Neural cell (in vitro differentiated cells): ENCODE results near the gene PRPF40A. TPM values are rescaled to one million over a fixed set of nuclear protein-coding genes. Genes with fewer than 3 reads are reported as not detected.

Experiments
- H2AFZ ChIP-seq: fragments of 200-600, 300-800 bp; sonication (generic), shearing (Covaris generic); 2 replicates; pipeline ENCODE4 v1.6.0; 2014; ENCODE audit warnings: low read depth, mild to moderate bottlenecking, antibody characterized with exemption, low read length, moderate library complexity
- H3F3A ChIP-seq: fragments of 200-600 bp; shearing (Covaris generic); 2 replicates; pipeline ENCODE4 v1.6.1; 2016; ENCODE audit warnings: mild to moderate bottlenecking, moderate library complexity, mixed read lengths, antibody characterized with exemption, low read length; ENCODE audit not compliant: insufficient read depth, poor library complexity, severe bottlenecking
- H3K27ac ChIP-seq: fragments of 200-600, 300-800 bp; sonication (generic), shearing (Covaris generic); 2 replicates; pipeline ENCODE4 v1.5.1; 2014; ENCODE audit warnings: mild to moderate bottlenecking, low read length, moderate library complexity
- H3K27me3 ChIP-seq: fragments of 300-800, 200-600 bp; sonication (generic), shearing (Covaris generic); 2 replicates; pipeline ENCODE4 v1.6.0; 2014; ENCODE audit warnings: mild to moderate bottlenecking, low read depth, low read length, moderate library complexity; ENCODE audit not compliant: insufficient read depth
- H3K36me3 ChIP-seq: fragments of 300-800, 200-600 bp; sonication (generic), shearing (Covaris generic); 2 replicates; pipeline ENCODE4 v1.5.1; 2014; ENCODE audit warnings: mild to moderate bottlenecking, antibody characterized with exemption, low read length, moderate library complexity; ENCODE audit not compliant: insufficient read depth
- H3K4me2 ChIP-seq: fragments of 300-800, 200-600 bp; sonication (generic), shearing (Covaris generic); 2 replicates; pipeline ENCODE4 v1.6.0; 2014; ENCODE audit warnings: mild to moderate bottlenecking, low read length
- H3K4me3 ChIP-seq: fragments of 300-800, 200-600 bp; sonication (generic), shearing (Covaris generic); 2 replicates; pipeline ENCODE4 v1.5.1; 2014; ENCODE audit warnings: mild to moderate bottlenecking, low read length, moderate library complexity
- H3K79me2 ChIP-seq: fragments of 200-600 bp; shearing (Covaris generic); replicated peaks from 2 replicates; pipeline ENCODE4 v1.6.0; 2014; ENCODE audit warnings: mild to moderate bottlenecking, low read length, moderate library complexity; ENCODE audit not compliant: insufficient read depth
- H3K9ac ChIP-seq: fragments of 300-800, 200-600 bp; sonication (generic), shearing (Covaris generic); 2 replicates; pipeline ENCODE4 v1.6.1; 2016; ENCODE audit warnings: mild to moderate bottlenecking, low read length, mixed read lengths
- H3K9me2 ChIP-seq: fragments of 200-600 bp; shearing (Covaris generic); 2 replicates; pipeline ENCODE4 v1.6.1; 2016; ENCODE audit warnings: mild to moderate bottlenecking, low read length, mixed read lengths; ENCODE audit not compliant: insufficient read depth
- H3K9me3 ChIP-seq: fragments of 200-600, 300-800 bp; sonication (generic), shearing (Covaris generic); 2 replicates; pipeline ENCODE4 v1.6.1; 2016; ENCODE audit warnings: mild to moderate bottlenecking, mixed run types, low read length, moderate library complexity, mixed read lengths
- H4K20me1 ChIP-seq: fragments of 200-600 bp; shearing (Covaris generic); 2 replicates; pipeline ENCODE4 v1.6.1; 2016; ENCODE audit warnings: mild to moderate bottlenecking, mixed run types; ENCODE audit not compliant: insufficient read depth
- EP300 ChIP-seq: fragments of 450-650 bp; conservative IDR thresholded peaks from 2 replicates; pipeline ENCODE4 v1.6.1; 2014; ENCODE audit warnings: antibody characterized with exemption, mild to moderate bottlenecking, moderate library complexity; ENCODE audit not compliant: poor library complexity, severe bottlenecking
- EZH2 ChIP-seq: fragments of 200-600, 300-800 bp; shearing (Covaris generic), sonication (generic); IDR thresholded peaks from 2 replicates; pipeline ENCODE4 v1.6.1; 2014; ENCODE audit warnings: antibody characterized with exemption, low read length, borderline replicate concordance, mild to moderate bottlenecking; ENCODE audit not compliant: insufficient read depth, poor library complexity, severe bottlenecking
- MXI1 ChIP-seq: fragments of 450-650 bp; conservative IDR thresholded peaks from 2 replicates; pipeline ENCODE4 v1.6.1; 2014; ENCODE audit warnings: antibody characterized with exemption, mild to moderate bottlenecking; ENCODE audit not compliant: poor library complexity, severe bottlenecking
- POLR2AphosphoS5 ChIP-seq: IDR thresholded peaks from 2 replicates; pipeline ENCODE4 v1.6.1; 2012
- RAD21 ChIP-seq: fragments of 450-650 bp; conservative IDR thresholded peaks from 2 replicates; pipeline ENCODE4 v1.6.1; 2014; ENCODE audit warnings: antibody characterized with exemption, mild to moderate bottlenecking, moderate library complexity
- SMC3 ChIP-seq: fragments of 450-650 bp; conservative IDR thresholded peaks from 2 replicates; pipeline ENCODE4 v1.6.1; 2014; ENCODE audit warnings: antibody characterized with exemption, mild to moderate bottlenecking, moderate library complexity; ENCODE audit not compliant: poor library complexity
- TAF1 ChIP-seq: IDR thresholded peaks from 2 replicates; pipeline ENCODE4 v1.6.1; 2012; ENCODE audit warnings: low read depth
- polyA plus RNA-seq: library from polyadenylated mRNA; depleted of rRNA; stranded (reverse); fragments of >200 nt; gene quantifications from 2 replicates; pipeline ENCODE4 v1.2.3, GENCODE V29; 2014
- TF ChIP-seq, protein P1 (sequence below): IDR thresholded peaks from 2 replicates; pipeline ENCODE4 v1.6.1; 2012; ENCODE audit warnings: borderline replicate concordance
- TF ChIP-seq, protein P2 (sequence below): fragments of 450-650 bp; IDR thresholded peaks from 2 replicates; pipeline ENCODE4 v1.5.1; 2014; ENCODE audit warnings: antibody characterized with exemption, mild to moderate bottlenecking, moderate library complexity; ENCODE audit not compliant: poor library complexity, severe bottlenecking

Gene PRPF40A
- polyA plus RNA-seq, 1 donor from 2014 or later = 105 TPM

DNA sequence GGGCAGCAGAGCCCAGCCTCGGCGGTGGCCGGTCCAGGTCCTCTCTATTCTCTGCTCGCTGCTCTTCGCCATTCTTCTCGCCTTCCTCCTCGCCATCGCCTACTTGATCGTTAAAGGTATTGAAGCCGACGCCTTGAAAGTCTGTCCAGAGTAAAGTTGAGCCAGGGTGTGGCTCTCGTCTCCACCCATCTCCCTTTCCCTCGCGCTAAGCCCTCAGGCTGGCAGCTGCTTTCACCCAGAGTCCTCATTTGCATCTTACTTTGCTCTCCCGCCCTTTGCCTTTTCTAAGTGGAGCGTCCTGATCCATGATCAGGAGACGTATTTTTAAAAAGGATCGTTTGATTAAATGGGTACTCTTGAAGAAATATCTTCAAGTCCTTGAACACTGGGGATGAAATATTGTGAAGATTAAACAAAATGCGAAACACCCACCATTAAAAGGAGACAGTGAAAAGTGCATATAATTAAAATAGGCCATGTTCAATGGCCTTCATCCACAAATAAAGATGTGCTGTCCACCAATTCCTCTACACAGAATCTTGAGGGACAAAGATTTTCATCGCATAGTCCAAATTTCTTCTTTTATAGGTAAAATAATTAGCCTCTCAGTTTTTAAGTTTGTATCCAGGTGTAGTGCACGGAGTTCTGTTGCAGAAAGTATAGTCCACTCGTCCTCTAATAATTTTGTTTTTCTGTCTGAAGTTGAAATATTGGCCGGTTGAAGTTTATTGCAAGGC lies 1.8 kb upstream of the PRPF40A start:
- Histone ChIP-seq H3K9ac (peak overlapping the region; percentile 94), H3K36me3 (peaks cover 2% of the 10 kb centered on the region), H3K27me3 (no peaks in the 10 kb centered on the region), H3K27ac (peak overlapping the region; percentile 99), H3K79me2 (peaks cover 65% of the 10 kb centered on the region), H4K20me1 (no peaks in the 10 kb centered on the region), H3K4me3 (peak overlapping the region; percentile 84), H2AFZ (peak overlapping the region; percentile 92), H3K9me2 (no peaks in the 10 kb centered on the region), H3K9me3 (no peaks in the 10 kb centered on the region), H3K4me2 (peak overlapping the region; percentile 94), H3F3A (no peaks in the 10 kb centered on the region)
- TF ChIP-seq, protein P1, sequence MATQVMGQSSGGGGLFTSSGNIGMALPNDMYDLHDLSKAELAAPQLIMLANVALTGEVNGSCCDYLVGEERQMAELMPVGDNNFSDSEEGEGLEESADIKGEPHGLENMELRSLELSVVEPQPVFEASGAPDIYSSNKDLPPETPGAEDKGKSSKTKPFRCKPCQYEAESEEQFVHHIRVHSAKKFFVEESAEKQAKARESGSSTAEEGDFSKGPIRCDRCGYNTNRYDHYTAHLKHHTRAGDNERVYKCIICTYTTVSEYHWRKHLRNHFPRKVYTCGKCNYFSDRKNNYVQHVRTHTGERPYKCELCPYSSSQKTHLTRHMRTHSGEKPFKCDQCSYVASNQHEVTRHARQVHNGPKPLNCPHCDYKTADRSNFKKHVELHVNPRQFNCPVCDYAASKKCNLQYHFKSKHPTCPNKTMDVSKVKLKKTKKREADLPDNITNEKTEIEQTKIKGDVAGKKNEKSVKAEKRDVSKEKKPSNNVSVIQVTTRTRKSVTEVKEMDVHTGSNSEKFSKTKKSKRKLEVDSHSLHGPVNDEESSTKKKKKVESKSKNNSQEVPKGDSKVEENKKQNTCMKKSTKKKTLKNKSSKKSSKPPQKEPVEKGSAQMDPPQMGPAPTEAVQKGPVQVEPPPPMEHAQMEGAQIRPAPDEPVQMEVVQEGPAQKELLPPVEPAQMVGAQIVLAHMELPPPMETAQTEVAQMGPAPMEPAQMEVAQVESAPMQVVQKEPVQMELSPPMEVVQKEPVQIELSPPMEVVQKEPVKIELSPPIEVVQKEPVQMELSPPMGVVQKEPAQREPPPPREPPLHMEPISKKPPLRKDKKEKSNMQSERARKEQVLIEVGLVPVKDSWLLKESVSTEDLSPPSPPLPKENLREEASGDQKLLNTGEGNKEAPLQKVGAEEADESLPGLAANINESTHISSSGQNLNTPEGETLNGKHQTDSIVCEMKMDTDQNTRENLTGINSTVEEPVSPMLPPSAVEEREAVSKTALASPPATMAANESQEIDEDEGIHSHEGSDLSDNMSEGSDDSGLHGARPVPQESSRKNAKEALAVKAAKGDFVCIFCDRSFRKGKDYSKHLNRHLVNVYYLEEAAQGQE = no peak
- TF ChIP-seq TAF1 (no peak), EP300 (no peak), POLR2AphosphoS5 (no peak), RAD21 (peak; percentile 8), EZH2 (no peak), MXI1 (no peak)
- TF ChIP-seq, protein P2, sequence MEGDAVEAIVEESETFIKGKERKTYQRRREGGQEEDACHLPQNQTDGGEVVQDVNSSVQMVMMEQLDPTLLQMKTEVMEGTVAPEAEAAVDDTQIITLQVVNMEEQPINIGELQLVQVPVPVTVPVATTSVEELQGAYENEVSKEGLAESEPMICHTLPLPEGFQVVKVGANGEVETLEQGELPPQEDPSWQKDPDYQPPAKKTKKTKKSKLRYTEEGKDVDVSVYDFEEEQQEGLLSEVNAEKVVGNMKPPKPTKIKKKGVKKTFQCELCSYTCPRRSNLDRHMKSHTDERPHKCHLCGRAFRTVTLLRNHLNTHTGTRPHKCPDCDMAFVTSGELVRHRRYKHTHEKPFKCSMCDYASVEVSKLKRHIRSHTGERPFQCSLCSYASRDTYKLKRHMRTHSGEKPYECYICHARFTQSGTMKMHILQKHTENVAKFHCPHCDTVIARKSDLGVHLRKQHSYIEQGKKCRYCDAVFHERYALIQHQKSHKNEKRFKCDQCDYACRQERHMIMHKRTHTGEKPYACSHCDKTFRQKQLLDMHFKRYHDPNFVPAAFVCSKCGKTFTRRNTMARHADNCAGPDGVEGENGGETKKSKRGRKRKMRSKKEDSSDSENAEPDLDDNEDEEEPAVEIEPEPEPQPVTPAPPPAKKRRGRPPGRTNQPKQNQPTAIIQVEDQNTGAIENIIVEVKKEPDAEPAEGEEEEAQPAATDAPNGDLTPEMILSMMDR = no peak

DNA sequence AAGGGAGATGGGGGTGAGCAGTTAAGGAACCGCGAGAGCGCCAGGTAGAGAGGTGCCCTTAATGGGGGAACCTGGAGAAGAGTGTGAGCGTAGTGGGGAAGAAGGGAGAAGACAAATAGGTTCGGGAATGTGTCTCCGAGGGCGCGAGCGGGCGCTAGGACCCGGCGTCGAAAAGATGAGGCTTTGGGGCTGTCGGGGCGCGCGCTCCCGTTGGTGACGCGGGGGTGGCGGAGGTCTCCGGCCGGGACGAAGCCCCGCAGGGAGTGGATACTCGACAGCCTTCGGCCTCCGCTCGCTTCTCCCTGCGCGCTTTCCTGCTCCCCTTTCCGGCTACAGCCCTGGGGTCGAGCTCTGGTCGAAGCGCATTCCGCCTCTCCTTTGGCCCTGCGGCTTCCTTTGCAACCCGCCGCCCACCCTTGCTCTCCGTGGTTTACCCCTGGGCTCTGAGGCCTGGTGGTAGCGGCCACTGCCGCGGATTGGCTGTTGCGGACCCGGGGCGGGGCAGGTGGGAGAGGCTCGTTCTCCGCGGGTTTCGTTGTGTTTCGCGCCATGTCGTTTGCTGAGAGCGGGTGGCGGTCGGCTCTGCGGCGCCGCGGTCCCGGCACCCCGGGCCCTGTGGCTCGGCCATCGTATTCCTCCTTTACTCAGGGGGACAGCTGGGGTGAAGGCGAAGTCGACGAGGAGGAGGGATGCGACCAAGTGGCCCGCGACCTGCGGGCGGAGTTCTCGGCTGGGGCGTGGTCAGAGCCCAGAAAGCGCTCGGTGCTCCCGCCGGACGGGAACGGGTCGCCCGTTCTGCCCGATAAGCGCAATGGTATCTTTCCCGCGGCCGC lies 1.0 kb upstream of the PRPF40A start, which contains the start of gene ARL6IP6:
ARL6IP6 (plus strand) TSS at position 545 of the 833 bp plus-strand sequence; CDS start at position 550, 5 bp downstream.
- peaks cover 65% of the 10 kb centered on the region for H3K79me2 ChIP-seq
- no peaks in the 10 kb centered on the region for H3F3A ChIP-seq
- peaks cover 5% of the 10 kb centered on the region for H3K36me3 ChIP-seq
- no peaks in the 10 kb centered on the region for H3K27me3 ChIP-seq
- H4K20me1 ChIP-seq = no peaks in the 10 kb centered on the region
- TF ChIP-seq SMC3 = peak; percentile 7
- TF ChIP-seq TAF1 = peak; percentile 84
- TF ChIP-seq, protein P1 = peak; percentile 72
- TF ChIP-seq MXI1 = peak; percentile 83
- TF ChIP-seq EZH2 = no peak
- peak; percentile 89 for TF ChIP-seq POLR2AphosphoS5
- TF ChIP-seq RAD21 = no peak
- TF ChIP-seq EP300 = peak; percentile 47
- TF ChIP-seq, protein P2 = peak; percentile 27
- no peaks in the 10 kb centered on the region for H3K9me3 ChIP-seq
- no peaks in the 10 kb centered on the region for H3K9me2 ChIP-seq
- peak within 1 kb of the TSS; percentile 99 for H3K27ac ChIP-seq
- peak within 1 kb of the TSS; percentile 92 for H2AFZ ChIP-seq
- H3K9ac ChIP-seq = peak within 1 kb of the TSS; percentile 94
- peak within 1 kb of the TSS; percentile 84 for H3K4me3 ChIP-seq
- H3K4me2 ChIP-seq = peak within 1 kb of the TSS; percentile 94
